SK-N-SH (cell line): ENCODE data around the gene LRRC66. TPM values are rescaled to one million over a fixed set of nuclear protein-coding genes. Genes with fewer than 3 reads are reported as not detected.

Experiments used
- CTCF ChIA-PET: fragments of 300-600, 350-600 bp; formaldehyde crosslinking; extraction: SDS; loops from one replicate; lab custom pipeline; 2021; lab: Yijun Ruan, JAX
- POLR2A ChIA-PET: fragments of 350-600 bp; sonication (Branson Sonifier 250); formaldehyde crosslinking; extraction: SDS; loops from one replicate; lab custom pipeline; 2020; ENCODE audit warnings: antibody characterized with exemption, inconsistent platforms; lab: Yijun Ruan, JAX
- DNase-seq: peaks from one replicate; pipeline ENCODE4 v3.0.0; 2012
- H2AFZ ChIP-seq: fragments of 200-600 bp; sonication (generic); 2 replicates; pipeline ENCODE4 v1.8.1; 2016; ENCODE audit warnings: antibody characterized with exemption, mild to moderate bottlenecking, low read depth
- H3F3A ChIP-seq: fragments of 200-600 bp; sonication (generic); replicated peaks from 2 replicates; pipeline ENCODE3; 2016; ENCODE audit warnings: antibody characterized with exemption, mild to moderate bottlenecking; ENCODE audit not compliant: insufficient read depth
- H3K27ac ChIP-seq, 2 experiments: fragments of 200-500 bp in 1 of 2; fragments of 200-600 bp in 1 of 2; sonication (Bioruptor generic) in 1 of 2; sonication (generic), shearing (Covaris generic) in 1 of 2; 2 replicates each; pipeline versions ENCODE4 v1.5.1 to v1.6.1; 2014 to 2016; ENCODE audit warnings: low read depth in 2 of 2, inconsistent platforms in 1 of 2, low read length in 1 of 2, mild to moderate bottlenecking in 1 of 2, mixed read lengths in 1 of 2
- H3K27me3 ChIP-seq: fragments of 200-600 bp; sonication (generic), shearing (Covaris generic); 2 replicates; pipeline ENCODE4 v1.6.1; 2016; ENCODE audit warnings: mixed run types; ENCODE audit not compliant: insufficient read depth
- H3K36me3 ChIP-seq, 2 experiments: fragments of 200-500 bp in 1 of 2; fragments of 200-600 bp in 1 of 2; sonication (Bioruptor generic) in 1 of 2; sonication (generic) in 1 of 2; replicated peaks in 1 of 2; 2 replicates each; pipeline versions ENCODE3 to v1.5.1; 2014 to 2016; ENCODE audit warnings: low read length in 1 of 2, mild to moderate bottlenecking in 1 of 2; ENCODE audit not compliant: insufficient read depth in 2 of 2, control insufficient read depth in 1 of 2
- H3K4me1 ChIP-seq, 2 experiments: fragments of 200-500 bp in 1 of 2; fragments of 200-600 bp in 1 of 2; sonication (Bioruptor generic) in 1 of 2; sonication (generic), shearing (Covaris generic) in 1 of 2; 2 replicates each; pipeline versions ENCODE4 v1.5.1 to v1.6.1; 2014 to 2016; ENCODE audit warnings: low read depth in 1 of 2, low read length in 1 of 2, mixed run types in 1 of 2; ENCODE audit not compliant: insufficient read depth in 2 of 2, control insufficient read depth in 1 of 2
- H3K4me2 ChIP-seq: fragments of 200-600 bp; sonication (generic), shearing (Covaris generic); 2 replicates; pipeline ENCODE4 v1.6.1; 2017; ENCODE audit warnings: mixed run types
- H3K4me3 ChIP-seq, 2 experiments: fragments of 200-500 bp in 1 of 2; fragments of 200-600 bp in 1 of 2; sonication (Bioruptor generic) in 1 of 2; sonication (generic), shearing (Covaris generic) in 1 of 2; 2 replicates each; pipeline versions ENCODE4 v1.5.1 to v1.8.1; 2014 to 2016; ENCODE audit warnings: low read depth in 2 of 2, inconsistent platforms in 1 of 2, low read length in 1 of 2, mild to moderate bottlenecking in 1 of 2, mixed read lengths in 1 of 2, moderate library complexity in 1 of 2
- H3K79me2 ChIP-seq: fragments of 200-600 bp; sonication (generic); 2 replicates; pipeline ENCODE4 v1.8.1; 2017; ENCODE audit warnings: mild to moderate bottlenecking; ENCODE audit not compliant: insufficient read depth
- H3K9ac ChIP-seq: fragments of 200-600 bp; sonication (generic); 2 replicates; pipeline ENCODE4 v1.6.1; 2017; ENCODE audit warnings: mixed run types
- H3K9me2 ChIP-seq: fragments of 200-600 bp; sonication (generic); 2 replicates; pipeline ENCODE4 v1.6.1; 2017; ENCODE audit warnings: mixed run types
- H3K9me3 ChIP-seq: fragments of 200-600 bp; sonication (generic); 2 replicates; pipeline ENCODE4 v1.6.1; 2017; ENCODE audit warnings: mixed run types, mild to moderate bottlenecking, moderate library complexity
- H4K20me1 ChIP-seq: fragments of 200-600 bp; sonication (generic); 2 replicates; pipeline ENCODE4 v1.6.1; 2017; ENCODE audit warnings: mild to moderate bottlenecking, mixed run types; ENCODE audit not compliant: insufficient read depth
- EP300 ChIP-seq, 2 experiments: IDR thresholded peaks; 2 replicates each; pipeline versions ENCODE4 v1.4.0 to v1.6.1; 2012; ENCODE audit warnings: borderline replicate concordance in 1 of 2, low read depth in 1 of 2, low read length in 1 of 2
- FOSL2 ChIP-seq: IDR thresholded peaks from 2 replicates; pipeline ENCODE4 v1.4.0; 2012; ENCODE audit warnings: low read depth, mild to moderate bottlenecking, moderate library complexity, borderline replicate concordance
- FOXJ3 ChIP-seq: sonication (generic); formaldehyde crosslinking; IDR thresholded peaks from 2 replicates; pipeline ENCODE4 v1.5.1; 2020; ENCODE audit warnings: mild to moderate bottlenecking, missing genetic modification reagents
- FOXM1 ChIP-seq: IDR thresholded peaks from 2 replicates; pipeline ENCODE4 v1.4.0; 2012; ENCODE audit warnings: low read depth, mild to moderate bottlenecking
- GABPA ChIP-seq: IDR thresholded peaks from 2 replicates; pipeline ENCODE4 v1.4.0; 2012; ENCODE audit warnings: low read depth, mild to moderate bottlenecking
- GATA2 ChIP-seq: sonication (generic); formaldehyde crosslinking; IDR thresholded peaks from 2 replicates; pipeline ENCODE4 v1.5.0; 2020; ENCODE audit warnings: mild to moderate bottlenecking, missing genetic modification reagents
- IRF3 ChIP-seq: fragments of 150-350 bp; IDR thresholded peaks from 2 replicates; pipeline ENCODE4 v1.6.1; 2016; ENCODE audit warnings: mild to moderate bottlenecking, low read depth, low read length
- JUND ChIP-seq: IDR thresholded peaks from 2 replicates; pipeline ENCODE4 v1.4.0; 2012
- MEF2A ChIP-seq: IDR thresholded peaks from 2 replicates; pipeline ENCODE4 v1.4.0; 2012; ENCODE audit warnings: low read depth, borderline replicate concordance
- NRF1 ChIP-seq: IDR thresholded peaks from 2 replicates; pipeline ENCODE4 v1.6.1; 2012; ENCODE audit warnings: low read depth, mild to moderate bottlenecking, low read length
- YY1 ChIP-seq: IDR thresholded peaks from 2 replicates; pipeline ENCODE4 v1.4.0; 2012; ENCODE audit warnings: low read depth, mild to moderate bottlenecking
- ZBTB33 ChIP-seq: IDR thresholded peaks from 2 replicates; pipeline ENCODE4 v1.4.0; 2012; ENCODE audit warnings: low read depth, borderline replicate concordance
- WGBS: methylation state at CpG from one replicate; pipeline ENCODE4 v1.1.6; 2017; ENCODE audit warnings: low lambda C conversion rate; 5-methylcytosine and 5-hydroxymethylcytosine counted together
- polyA plus RNA-seq, 3 experiments: library from polyadenylated mRNA; depleted of rRNA; stranded (reverse); fragments of >200 nt; gene quantifications; 2 replicates each; pipeline ENCODE4 v1.2.3, GENCODE V29; 2012

LRRC66 gene
- polyA plus RNA-seq, 1 of the 3 experiments (the other 2 are of a cell fraction) = 0.07 TPM

- TF ChIP-seq EP300 (IDR thresholded peaks at IDR 0.05; ENCODE audit: borderline replicate concordance in 1 of 2, low read depth in 1 of 2, low read length in 1 of 2) = no peak
- TF ChIP-seq NRF1 = no peak
- no peak for TF ChIP-seq GABPA
- TF ChIP-seq GATA2 (CRISPR knock-in tag) = no peak
- no peak for TF ChIP-seq YY1
- TF ChIP-seq FOXJ3 (CRISPR knock-in tag) = no peak
- TF ChIP-seq MEF2A = no peak
- TF ChIP-seq JUND = no peak
- TF ChIP-seq FOSL2 = no peak
- no peak for TF ChIP-seq ZBTB33
- TF ChIP-seq, all 33 proteins: peak for 0
Measured at GRCh38 chr4:52035190-52035589, 15.0 kb upstream of the LRRC66 start (continued).

GRCh38 chr4:52032005-52032404, 11.8 kb upstream of the LRRC66 start:
- H3K9me3 ChIP-seq = no peaks in the 10 kb centered on the region; the same call in 1 of the 2 replicates
- H3K4me3 ChIP-seq = no peak overlapping the region
- no peak overlapping the region for H3K4me2 ChIP-seq
- CTCF ChIA-PET = interaction anchor here (1.7 kb wide), 1 partner anchor 13 kb away, joined by 3 read pairs; no protein-coding TSS in a partner anchor
- no peak for TF ChIP-seq IRF3
- TF ChIP-seq MEF2A = no peak
- TF ChIP-seq FOXM1 = no peak
- TF ChIP-seq FOSL2 = no peak
- no peak for TF ChIP-seq GATA2 (CRISPR knock-in tag)
- no peak for TF ChIP-seq ZBTB33
- TF ChIP-seq, all 33 proteins: peak for 0
- Histone ChIP-seq H3K27me3 (no peaks in the 10 kb centered on the region), H4K20me1 (no peaks in the 10 kb centered on the region), H3K27ac (no peak overlapping the region; a peak in 1 of 4 replicates), H3F3A (peaks cover 15% of the 10 kb centered on the region), H3K4me1 (peaks cover 8% of the 10 kb centered on the region in 2 experiments; a peak in 2 of 4 replicates), H3K9me2 (no peaks in the 10 kb centered on the region), H3K36me3 (peaks cover 48 to 51% of the 10 kb centered on the region in 2 experiments), H3K9ac (no peak overlapping the region), H2AFZ (no peak overlapping the region), H3K79me2 (peaks cover 64% of the 10 kb centered on the region)
- DNase-seq = no peak
- POLR2A ChIA-PET = no interaction called here
- WGBS = 91% methylated on average over 1 of the region's 1 CpG
